HG02852 (cell line): ENCODE data around the gene SF3A1.
A peak's percentile ranks its signal among the peaks of the same experiment; 100 is the strongest.

Experiments used
- ATAC-seq: cut with Tn5 transposase; IDR thresholded peaks from one replicate; pipeline ENCODE4 v1.9.1; 2021; ENCODE audit warnings: mild to moderate bottlenecking, moderate library complexity; ENCODE audit not compliant: unreplicated experiment

SF3A1 gene

DNA sequence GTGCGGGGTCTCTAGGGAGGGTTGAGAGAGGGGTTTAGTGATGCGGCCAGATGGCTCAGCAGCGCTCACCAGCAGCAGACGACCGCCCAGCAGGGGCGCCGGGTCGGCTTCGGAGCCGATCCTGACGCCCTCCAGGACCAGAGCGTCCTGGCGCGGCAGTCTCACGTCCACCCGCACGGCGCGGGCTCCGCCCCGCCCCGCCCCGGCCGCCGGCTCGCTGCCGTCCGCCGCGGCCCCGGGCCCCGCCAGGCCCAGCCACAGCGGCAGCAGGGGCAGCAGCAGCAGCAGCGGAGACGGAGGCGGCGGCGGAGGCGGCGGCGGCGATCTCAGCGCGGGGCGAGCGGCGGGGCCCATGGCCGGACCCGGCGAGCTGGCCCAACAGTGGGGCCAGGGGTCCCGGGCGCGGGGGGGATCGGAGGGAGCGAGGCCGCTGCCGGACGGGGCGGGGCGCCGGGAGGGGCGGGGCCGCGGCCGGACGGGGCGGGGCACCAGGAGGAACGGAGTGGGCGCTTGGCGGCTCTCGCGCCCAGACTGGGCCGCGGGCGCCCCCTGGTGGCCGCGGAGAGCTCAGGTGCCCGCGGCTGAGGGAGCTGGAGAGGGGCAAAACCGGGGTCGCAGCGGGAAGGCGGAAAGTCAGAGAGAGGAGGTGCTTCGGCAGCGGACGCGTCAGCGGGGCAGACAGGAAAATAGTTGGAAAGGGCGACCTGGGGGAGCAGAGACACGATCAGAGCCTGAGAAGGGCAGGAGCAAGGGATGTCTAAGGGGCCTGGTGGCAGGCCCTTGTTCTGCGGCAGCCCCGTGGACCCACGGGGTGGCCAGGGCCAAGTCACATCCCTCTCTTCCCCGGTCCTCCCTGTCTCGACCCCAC lies 30.5 kb upstream of the SF3A1 start, which contains the start of gene RNF215:
RNF215 (minus strand) TSS at position 452 of the 868 bp plus-strand sequence; CDS start at position 354, 98 bp downstream.
- ATAC-seq: peak; percentile 62

DNA sequence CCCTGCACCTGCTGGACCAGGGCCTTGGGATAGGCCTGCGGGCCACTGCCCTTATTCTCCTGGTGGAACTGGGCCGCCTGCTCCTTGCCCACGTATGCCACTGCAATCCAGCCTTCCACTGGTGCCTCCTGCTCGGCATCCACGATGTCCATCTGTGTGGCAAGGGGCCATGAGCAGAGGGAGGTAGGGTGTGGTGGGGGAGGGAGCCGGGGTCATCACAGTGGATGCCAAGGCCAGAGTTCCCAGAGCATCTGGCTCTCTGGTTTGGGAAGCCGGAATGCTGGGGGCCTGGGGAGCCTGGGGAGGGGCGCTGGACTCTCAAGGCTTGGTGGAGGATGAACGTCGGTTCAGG lies 29.9 kb upstream of the SF3A1 start:
- no peak for ATAC-seq

DNA sequence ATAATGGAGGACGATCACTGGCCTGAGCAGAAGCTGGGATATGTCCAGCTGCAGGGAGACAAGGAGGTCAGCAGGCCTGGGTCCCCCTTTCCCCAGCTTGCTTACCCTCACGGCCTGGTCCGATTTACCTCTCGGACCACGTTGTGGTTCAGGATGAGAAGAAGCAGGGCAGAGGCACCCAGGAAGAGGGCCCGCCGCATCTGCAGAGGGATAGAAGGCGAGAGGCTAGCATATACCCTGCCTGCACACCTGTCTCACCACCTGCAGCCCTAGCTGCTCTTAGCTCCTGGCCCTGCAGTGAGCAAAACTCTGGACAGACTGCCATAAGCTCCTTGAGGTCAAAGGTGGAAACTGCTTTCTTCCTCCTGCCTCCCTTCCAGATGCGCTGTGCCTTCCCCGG lies 29.2 kb upstream of the SF3A1 start:
- ATAC-seq: no peak

DNA sequence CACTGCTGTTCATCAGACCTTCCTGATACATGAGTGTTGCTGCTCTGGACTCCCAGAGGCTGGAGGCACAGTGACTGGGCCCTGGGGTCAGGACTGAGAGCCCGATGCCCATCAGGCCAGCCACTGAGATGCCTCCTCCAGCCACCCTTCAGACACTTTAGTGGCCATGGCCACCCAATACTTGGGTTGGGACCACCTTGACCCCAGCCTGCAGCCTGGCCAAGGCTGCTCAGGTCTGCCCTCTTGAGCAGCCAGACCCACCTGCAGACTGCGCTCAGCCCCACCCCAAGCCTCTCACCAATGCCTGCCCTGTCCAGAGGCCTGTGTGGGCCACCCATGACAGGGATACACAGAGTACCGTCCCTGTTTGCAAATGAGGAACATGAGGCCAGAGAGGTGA lies 26.4 kb upstream of the SF3A1 start:
- no peak for ATAC-seq

DNA sequence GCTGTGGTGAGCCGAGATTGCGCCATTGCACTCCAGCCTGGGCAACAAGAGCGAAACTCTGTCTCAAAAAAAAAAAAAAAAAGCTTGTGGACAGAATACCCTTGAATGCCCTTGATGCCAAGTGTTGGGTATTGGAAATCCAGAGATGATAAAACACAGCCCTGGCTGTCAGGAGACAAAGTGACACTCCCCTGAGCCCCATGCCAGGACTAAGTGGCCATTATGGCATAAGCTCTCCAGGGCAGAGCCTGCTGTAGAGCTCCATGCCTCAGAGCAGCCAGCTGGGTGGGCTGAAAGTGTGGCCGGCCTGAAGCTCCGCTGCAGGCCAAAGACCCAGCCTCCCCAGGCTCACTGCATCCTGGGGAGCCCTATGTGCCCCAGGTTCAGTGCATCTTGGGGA lies 25.6 kb upstream of the SF3A1 start:
- no peak for ATAC-seq

DNA sequence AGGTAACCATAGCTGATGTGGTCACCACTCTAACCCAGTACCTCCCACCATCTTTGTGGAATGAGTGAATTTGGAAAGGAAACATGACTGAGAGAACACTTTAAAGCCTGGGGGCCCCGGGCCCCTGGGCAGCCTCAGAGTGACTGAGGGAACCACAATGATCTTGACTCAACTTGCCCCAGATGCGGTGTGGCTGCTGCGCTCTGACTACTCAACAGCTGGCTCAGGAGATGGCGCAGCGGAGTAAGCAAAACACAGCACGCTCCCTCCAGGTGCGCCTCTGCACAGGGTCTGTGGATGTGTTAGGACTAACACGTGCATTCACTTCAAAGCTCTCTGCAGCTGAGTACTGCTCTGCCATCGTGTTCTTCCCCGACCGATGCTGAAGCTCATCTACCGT lies 24.6 kb upstream of the SF3A1 start:
- ATAC-seq: no peak

DNA sequence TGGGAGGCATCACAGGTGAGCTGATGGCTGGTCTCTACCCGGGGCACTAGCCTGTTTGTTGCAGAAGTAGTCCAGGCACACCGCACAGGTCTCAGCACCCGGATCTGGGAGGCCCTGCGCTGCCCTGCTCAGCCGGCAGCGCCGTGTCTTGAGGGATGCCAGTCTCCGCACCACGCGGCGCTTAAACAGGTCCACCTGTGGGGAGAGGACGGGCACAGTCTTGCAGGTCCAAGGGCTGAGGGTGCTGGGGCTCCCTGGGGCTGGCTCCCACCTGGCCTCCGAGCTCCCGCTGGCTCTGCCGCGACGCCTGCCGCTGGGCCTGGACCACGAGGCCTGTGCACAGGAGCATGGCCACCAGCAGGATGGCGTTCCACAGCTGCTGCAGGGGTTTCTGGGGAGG lies 23.3 kb upstream of the SF3A1 start:
- no peak for ATAC-seq

DNA sequence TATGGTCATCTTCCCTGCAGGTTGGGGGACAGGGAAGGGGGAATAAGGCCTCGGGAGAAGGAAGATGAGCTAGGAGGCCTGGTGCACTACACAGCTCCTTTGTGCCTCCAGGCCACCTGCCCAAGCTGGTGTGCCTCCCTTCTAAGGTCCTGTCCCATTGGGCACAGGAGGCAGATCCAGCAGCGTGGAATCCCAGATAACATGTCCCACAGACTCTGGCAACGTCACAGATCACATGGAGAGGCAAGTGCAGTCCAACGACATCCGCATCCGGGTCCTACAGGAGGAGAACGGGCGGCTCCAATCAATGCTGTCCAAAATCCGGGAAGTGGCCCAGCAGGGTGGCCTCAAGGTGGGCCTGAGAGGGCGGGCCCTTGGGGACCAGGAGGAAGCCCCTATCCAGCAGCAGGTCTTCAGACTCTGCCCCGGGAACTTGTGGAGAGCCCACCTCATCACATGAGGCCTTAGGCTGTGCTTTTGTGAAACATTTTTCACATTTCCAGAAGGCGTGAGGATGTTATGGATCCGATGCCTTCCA lies 18.7 kb upstream of the SF3A1 start:
- ATAC-seq: no peak

DNA sequence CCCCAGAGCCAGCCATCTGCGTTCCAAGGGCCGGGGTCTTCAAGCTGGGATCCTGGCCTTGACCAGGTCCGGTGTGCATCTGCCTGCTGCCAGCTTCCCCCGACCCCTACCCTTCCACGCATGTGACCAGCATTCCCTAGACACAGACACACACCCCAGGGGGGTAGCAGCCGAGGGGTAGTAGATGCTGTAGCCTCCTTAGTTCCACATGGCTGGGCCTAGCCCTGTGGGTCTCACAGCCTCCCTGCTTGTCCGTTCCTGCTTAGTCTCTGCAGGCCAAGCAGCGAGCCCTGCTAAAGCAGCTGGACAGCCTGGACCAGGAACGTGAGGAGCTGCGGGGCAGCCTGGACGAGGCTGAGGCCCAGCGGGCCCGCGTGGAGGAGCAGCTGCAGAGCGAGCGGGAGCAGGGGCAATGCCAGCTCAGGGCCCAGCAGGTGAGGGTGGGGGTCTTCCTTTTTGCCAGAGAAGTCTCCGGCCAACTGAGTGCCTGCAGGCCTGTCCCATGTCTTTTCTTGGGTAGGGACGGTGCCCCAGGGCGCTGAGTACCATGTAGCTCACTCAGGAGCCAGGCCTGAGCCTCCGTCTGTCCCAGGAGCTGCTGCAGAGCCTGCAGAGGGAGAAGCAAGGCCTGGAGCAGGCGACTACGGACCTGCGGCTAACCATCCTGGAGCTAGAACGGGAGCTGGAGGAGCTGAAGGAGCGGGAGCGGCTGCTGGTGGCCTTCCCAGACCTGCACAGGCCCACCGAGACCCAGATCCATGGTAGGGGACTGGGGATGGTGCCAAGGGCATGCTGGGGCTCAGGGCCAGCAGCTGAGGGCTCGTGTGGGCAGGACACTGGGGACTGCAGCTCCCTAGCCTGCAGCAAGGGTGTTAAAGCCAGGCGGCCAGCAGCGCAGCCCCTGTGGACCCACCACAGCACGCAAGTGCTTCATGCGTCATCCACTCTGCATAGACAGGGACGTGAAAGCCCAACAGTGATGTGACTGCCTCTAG lies 16.9 kb upstream of the SF3A1 start:
- ATAC-seq: no peak

DNA sequence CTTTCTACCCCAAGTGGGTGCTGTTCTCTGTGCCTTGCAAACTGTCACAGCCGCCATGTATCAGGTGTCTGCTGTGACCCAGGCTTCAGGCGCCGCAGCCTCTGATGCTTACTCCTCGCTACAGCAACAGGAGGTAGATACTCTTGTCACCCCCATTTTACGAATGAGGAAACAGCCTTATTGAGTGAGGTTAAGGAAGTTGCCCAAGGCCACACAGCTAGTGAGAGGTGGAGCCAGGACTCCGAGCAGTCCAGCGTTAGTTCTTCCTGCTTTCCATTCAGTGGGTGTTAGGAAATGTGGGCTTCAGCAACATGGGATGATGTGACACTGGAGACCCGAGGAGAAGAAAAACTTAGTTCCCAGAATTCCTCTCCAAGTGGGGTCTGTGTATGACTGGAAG lies 16.2 kb upstream of the SF3A1 start:
- no peak for ATAC-seq

DNA sequence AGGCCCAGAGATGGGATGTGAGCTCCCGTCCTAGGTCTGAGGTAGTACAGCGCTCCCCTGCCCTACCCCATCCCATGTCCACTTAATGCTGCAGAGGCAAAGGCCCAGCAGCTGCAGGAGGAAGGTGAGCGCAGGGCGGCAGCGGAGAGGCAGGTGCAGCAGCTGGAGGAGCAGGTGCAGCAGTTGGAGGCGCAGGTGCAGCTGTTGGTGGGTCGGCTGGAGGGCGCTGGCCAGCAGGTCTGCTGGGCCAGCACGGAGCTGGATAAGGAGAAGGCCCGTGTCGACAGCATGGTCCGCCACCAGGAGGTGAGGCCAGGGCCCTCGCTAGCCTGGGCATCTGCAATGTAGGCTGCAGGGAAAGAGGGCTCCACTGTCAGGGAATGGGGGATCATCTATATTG lies 15.3 kb upstream of the SF3A1 start:
- ATAC-seq: no peak

DNA sequence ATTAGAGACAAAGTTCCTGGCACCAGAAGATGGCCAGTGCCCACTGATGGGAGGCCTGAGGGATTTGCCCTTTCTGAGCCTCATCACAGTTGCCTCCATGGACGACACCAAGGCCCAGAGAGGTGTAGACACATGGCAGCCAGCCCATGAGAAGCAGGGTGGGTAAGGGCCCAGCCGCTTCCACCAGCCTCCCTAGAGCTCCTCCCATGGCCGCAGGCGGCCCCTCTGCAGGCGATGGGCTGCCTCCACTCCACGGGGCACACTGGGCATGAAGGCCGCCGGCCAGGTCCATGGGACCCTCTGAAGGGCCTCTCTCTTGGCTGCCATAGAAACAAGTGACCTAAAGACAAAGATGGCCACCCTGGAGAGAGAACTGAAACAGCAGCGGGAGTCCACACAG lies 14.6 kb upstream of the SF3A1 start:
- no peak for ATAC-seq

DNA sequence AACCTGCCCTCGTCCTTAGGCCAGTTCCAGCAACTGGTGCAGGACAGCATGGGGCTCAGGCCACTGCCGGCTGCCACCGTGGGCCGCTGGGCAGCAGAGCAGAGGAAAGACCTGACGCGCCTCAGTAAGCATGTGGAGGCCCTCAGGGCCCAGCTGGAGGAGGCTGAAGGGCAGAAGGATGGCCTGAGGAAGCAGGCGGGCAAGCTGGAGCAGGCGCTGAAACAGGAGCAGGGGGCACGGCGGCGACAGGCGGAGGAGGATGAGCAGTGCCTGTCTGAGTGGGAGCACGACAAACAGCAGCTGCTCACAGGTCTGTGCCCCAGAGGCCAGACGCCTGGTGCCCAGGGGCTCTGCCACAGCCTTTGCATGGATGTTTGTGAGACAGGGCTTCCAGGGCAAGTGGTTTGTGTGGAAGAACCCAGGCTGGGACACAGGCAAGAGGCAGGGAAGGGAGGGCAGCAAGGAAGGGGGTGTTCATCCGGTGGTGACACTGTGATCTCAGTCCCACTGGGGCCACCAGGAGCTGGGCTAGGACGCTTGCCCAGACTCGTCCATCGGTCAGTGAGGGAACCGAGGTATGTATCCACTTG lies 14.0 kb upstream of the SF3A1 start:
- no peak for ATAC-seq

DNA sequence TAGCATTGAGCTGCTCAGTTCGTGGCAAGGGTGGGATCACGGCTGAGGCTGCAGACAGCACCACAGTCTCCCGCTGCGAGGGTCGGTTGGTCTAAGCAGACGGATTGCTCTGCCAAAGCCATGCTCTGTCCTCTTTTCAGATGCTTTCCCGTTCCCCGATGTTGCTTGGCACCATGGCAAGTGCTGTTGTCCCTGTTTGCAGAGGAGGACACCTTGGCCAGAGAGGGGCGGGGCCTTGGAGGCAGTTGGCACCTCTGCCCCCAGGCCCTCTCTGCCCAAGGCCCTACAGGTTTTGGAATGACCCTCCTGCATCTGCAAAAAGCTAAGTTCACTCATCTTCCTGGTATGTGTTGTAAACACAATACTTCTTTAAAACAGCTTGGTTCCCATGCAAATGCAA lies 11.7 kb upstream of the SF3A1 start:
- ATAC-seq: no peak

DNA sequence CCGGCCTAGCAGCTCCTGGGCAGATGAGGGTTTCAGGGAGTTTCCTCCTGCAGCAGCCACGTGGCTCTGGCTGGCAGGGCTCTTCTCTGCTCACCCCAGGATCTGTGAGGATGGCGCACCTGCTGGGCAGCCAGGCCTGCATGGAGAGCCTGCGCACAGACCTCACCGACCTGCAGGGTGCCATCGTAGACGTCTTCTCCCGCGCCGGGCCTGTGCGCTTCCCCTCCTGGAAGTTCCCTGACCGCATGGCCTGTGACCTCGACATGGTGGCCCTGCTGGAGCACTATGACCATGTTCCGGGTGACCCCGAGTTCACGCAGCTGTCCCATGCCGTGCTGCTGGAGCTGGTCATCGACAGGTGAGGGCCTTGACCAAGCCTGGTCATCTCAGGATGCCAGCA lies 9.2 kb upstream of the SF3A1 start:
- ATAC-seq: no peak

DNA sequence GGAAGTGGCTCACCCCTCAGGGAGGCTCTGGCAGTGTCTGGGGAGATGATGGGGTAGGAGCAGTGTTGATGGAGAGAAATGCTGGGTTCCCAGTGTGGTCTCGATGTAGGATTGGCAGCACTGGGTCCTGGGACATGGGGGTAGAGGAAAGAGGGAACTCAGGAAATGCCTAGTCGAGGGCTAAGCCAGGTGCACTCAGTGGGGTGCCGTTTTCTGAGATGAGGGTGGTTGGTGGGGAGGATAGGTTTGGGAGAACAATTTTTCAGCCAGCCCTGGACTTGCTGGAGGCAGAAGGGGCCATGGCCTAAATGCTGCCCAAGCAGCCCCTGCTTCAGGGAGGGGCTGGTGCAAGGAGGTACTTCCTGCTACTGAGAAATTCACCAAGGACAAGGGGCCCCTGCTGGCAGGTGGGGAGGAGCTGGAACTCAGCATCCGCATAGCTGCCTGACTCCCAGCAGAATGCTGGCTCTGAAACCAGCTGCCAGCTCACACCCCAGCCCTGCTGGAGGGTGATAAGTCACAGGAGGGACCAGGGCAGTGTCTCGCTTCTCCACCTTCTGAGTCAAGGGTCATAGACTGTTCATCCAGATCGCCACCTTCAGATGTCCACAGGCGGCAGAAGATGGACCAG lies 6.1 kb upstream of the SF3A1 start:
- ATAC-seq: no peak

DNA sequence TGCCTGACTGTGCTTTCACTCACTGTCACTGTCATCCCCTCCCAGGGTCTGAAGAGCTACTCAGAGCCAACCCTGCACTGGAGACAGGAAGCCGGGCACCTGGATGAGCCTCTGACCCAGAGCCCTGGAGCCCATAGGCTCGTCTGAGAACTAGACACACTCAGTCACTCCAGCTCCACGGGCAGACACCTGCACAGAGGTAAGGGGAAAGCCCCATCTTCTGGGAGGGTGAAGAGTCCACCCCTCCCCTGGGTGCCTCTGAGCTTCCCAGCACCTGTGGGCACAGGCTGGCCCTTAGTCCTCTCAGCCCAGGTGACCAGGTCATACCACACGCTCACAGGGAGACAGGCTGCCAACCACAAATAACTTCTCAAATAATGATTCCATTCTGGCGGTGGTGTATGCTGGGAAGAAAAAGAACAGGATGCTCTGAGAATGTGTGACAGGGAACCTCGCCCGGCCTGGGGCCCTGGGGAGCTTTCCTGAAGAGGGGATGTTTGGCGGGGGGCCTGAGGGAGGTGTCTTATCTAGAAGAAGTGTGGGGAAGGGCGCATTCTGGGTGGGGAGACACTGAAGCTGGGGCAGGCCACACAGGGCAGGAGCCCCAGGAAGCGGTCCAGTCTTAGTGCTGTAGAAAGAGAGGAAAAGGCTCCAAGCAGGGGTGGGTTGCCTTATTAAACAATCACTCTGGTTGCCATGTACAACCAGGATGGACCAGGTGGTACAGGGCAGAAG lies 5.4 kb upstream of the SF3A1 start:
- ATAC-seq: no peak

DNA sequence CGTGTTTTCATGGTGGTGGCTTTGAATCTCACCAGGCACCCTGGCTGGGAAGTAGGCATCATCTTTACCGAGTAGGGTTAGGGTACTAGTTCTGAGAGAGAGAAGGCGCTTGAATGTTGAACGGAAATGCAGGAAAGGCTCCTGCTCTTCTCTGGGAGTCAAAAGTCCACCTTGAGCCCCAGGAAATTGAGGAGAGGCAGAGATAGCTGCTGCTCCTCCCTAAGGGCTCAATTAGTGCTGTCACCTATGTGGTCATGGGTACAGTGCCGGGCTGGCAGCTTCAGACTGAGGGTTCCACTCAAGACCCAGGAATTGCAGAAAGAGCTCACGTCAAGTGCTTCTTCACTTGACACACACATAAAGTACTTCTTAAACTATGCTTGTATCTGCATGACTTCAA lies 1.8 kb upstream of the SF3A1 start:
- no peak for ATAC-seq

DNA sequence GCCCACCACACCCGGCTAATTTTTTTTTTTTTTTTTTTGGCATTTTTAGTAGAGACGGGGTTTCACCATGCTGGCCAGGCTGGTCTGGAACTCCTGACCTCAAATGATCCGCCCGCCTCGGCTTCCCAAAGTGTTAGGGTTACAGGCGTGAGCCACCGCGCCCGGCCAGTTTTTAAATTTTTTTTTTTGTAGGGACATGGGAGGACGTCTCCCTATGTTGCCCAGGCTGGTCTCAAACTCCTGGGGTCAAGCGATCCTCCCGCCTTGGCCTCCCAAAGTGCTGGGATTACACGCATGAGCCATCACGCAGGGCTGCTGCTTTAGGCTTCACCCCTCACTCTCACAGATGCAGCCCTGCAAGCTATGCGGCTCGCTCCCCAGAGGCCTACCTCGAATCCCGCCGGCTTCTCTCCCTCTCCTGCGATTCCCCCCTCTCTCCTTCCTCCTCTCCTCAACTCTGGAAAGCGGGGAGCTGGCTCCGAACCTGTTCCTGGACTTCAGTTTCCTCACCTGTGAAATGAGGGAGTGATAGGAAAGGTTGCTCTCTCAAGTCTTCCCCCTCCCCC lies 1.0 kb upstream of the SF3A1 start:
- no peak for ATAC-seq

DNA sequence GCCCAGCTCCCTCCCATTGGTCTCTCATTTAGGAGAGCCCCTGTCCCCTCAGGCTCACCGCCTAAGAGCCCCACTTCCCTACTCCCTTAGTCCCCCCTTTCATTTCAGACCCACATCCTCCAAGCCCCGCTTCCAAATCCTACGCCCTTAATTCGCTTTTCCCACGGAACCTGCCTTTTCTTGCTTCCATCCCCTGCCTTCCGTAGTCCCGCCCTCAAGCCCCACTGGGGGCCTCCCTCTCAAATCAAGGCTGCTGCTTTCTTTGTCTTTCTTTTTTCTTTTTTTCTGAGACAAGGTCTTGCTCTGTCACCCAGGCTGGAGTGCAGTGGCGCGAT lies 509 bp upstream of the SF3A1 start:
- no peak for ATAC-seq
